Measurements from ENCODE around the gene TNFRSF14. TPM values are rescaled to one million over a fixed set of nuclear protein-coding genes. Genes with fewer than 3 reads are reported as not detected.

Gene TNFRSF14
- total and polyA plus RNA-seq, 2 experiments from 2014 or later = 0.24 to 0.75 TPM

DNA sequence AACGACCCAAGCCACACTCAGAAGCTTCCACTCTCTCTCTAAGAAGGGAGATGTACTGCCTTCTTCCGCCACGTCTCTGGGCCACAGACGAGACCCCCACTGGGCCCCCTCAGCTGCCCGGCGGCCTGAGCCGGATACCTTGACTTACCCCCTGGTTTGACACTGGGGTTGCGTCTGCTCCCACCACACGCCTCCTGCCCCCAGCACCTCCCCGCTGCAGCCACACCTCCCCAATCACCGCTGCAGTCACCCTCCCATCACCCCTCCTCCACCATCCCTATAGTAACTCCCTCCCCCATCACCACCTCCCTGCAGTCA lies 40.4 kb upstream of the TNFRSF14 start:
- Histone ChIP-seq H3K9me3 (ENCODE audit: low read depth) (no peaks in the 10 kb centered on the region), H3K36me3 (peaks cover 57% of the 10 kb centered on the region), H3K4me1 (ENCODE audit: low read depth) (no peaks in the 10 kb centered on the region), H3K4me3 (no peak overlapping the region), H3K27me3 (no peaks in the 10 kb centered on the region), H3K27ac (no peak overlapping the region)
- no peak for TF ChIP-seq CTCF (IDR thresholded peaks at IDR 0.05; ENCODE audit: low read depth, low read length)
- DNase-seq (ENCODE audit: low read depth in 1 of 2, low spot score in 1 of 2) = no peak

DNA sequence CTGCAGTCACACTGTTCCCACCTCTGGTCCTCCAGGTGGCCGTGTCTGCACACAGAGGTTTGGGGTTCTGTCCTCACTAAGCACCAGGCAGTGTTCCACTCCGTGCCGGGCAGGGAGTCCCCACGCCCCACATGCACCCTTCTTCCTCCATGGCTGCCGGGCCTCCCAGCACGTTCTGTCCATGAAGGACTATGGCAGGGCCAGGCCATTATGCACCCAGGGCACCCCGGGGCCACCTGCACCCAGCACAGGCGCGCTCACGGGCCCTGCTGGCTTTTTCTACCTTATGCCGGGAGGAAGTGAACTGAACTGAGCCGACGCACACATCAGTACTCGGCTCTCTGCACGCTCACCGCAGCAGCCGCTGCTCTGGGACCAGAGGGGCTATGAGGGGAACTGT lies 40.0 kb upstream of the TNFRSF14 start:
- Histone ChIP-seq H3K9me3 (ENCODE audit: low read depth) (no peaks in the 10 kb centered on the region), H3K27me3 (no peaks in the 10 kb centered on the region), H3K4me3 (no peak overlapping the region), H3K36me3 (peaks cover 53% of the 10 kb centered on the region), H3K4me1 (ENCODE audit: low read depth) (peaks cover under 1% of the 10 kb centered on the region), H3K27ac (no peak overlapping the region)
- no peak for DNase-seq (ENCODE audit: low read depth in 1 of 2, low spot score in 1 of 2)
- no peak for TF ChIP-seq CTCF (IDR thresholded peaks at IDR 0.05; ENCODE audit: low read depth, low read length)

DNA sequence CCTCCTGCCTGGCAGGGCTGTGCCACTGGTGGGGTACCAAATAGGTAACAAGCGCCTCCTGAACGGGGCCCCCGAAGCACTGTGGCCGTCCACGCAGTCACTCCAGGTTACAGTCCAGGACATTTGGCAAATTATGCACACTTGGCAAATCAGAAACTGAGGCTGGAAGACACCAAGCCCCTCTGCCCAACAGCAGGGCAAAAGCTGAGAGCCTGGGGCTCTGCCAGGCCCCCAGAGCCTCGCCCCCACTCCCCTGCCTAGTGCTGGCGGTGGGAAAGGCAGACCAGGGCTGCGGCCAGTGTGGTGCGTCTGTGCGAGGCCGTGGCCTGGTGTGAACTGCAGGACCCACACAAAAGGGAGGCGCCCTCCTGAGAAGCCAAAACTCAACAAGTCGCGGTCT lies 39.2 kb upstream of the TNFRSF14 start:
- Histone ChIP-seq H3K27ac (no peak overlapping the region), H3K9me3 (ENCODE audit: low read depth) (no peaks in the 10 kb centered on the region), H3K27me3 (no peaks in the 10 kb centered on the region), H3K4me3 (no peak overlapping the region), H3K36me3 (peaks cover 45% of the 10 kb centered on the region), H3K4me1 (ENCODE audit: low read depth) (peaks cover 8% of the 10 kb centered on the region)
- no peak for TF ChIP-seq CTCF (IDR thresholded peaks at IDR 0.05; ENCODE audit: low read depth, low read length)
- DNase-seq (ENCODE audit: low read depth in 1 of 2, low spot score in 1 of 2) = no peak

DNA sequence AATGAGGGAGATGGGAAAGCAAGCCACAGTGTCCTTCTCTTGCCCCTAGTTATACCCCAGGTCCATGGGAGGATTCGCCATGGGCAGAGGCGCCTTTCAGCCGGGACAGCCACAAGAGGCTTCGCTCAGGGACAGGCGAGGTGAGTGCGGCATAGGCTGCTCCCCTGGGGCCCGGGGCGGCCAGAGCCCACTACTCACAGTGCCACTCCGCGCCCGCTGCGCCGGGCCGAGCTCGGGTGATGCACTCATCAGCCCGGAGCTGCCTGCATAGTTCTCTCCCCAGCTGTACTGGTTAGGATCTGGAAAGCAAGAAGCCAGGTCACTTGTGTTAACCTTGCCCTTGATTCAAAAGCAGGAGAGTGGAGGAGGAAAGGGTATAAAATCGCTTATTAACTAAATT lies 38.2 kb upstream of the TNFRSF14 start:
- TF ChIP-seq CTCF (IDR thresholded peaks at IDR 0.05; ENCODE audit: low read depth, low read length) = no peak
- peaks cover 40% of the 10 kb centered on the region for H3K36me3 ChIP-seq
- H3K4me1 ChIP-seq (ENCODE audit: low read depth) = peaks cover 13% of the 10 kb centered on the region
- no peaks in the 10 kb centered on the region for H3K27me3 ChIP-seq
- H3K4me3 ChIP-seq = no peak overlapping the region
- DNase-seq (ENCODE audit: low read depth in 1 of 2, low spot score in 1 of 2) = no peak
- H3K27ac ChIP-seq = no peak overlapping the region
- H3K9me3 ChIP-seq (ENCODE audit: low read depth) = no peaks in the 10 kb centered on the region

DNA sequence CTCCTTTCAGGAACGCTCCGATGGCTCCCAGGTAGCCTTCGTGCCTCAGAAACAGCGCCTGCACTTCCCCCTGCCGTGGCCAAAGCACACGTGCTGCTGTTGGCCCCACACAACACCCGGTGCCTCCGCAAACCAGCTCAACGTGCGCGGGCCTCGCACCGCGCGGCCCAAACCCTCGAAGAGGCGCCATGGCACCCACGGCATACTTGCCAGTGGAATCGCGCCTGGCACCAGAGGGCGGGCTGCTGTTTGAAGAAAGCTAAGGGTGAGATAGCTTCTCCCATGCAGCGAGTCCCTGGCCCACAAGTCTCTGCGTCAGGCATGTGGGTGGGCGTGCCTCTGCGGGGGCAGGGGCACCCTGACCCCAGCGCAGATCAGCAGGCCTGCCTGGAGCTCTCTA lies 37.6 kb upstream of the TNFRSF14 start:
- Histone ChIP-seq H3K36me3 (peaks cover 37% of the 10 kb centered on the region), H3K4me1 (ENCODE audit: low read depth) (peaks cover 13% of the 10 kb centered on the region), H3K27ac (no peak overlapping the region), H3K9me3 (ENCODE audit: low read depth) (no peaks in the 10 kb centered on the region), H3K4me3 (no peak overlapping the region), H3K27me3 (no peaks in the 10 kb centered on the region)
- DNase-seq (ENCODE audit: low read depth in 1 of 2, low spot score in 1 of 2) = no peak
- no peak for TF ChIP-seq CTCF (IDR thresholded peaks at IDR 0.05; ENCODE audit: low read depth, low read length)
